Measurements from ENCODE around the gene GRHL1. TPM values are rescaled to one million over a fixed set of nuclear protein-coding genes. Genes with fewer than 3 reads are reported as not detected.

Gene GRHL1
- total RNA-seq, 1 experiment from 2014 or later, result 2.5 TPM

GRCh38 chr2:9988320-9988719 lies 36.8 kb downstream of the GRHL1 start:
- no peak overlapping the region for H2BK120ac ChIP-seq (ENCODE audit: low read depth, low read length, poor library complexity, severe bottlenecking)
- H3K9me3 ChIP-seq (ENCODE audit: control insufficient read depth, low read depth, low read length), result no peaks in the 10 kb centered on the region
- H3K23ac ChIP-seq (ENCODE audit: insufficient read length, low read depth, low read length), result no peak overlapping the region
- H4K8ac ChIP-seq (replicated peaks; ENCODE audit: insufficient read length, low read depth, low read length), result no peak overlapping the region
- no peak overlapping the region for H4K91ac ChIP-seq (ENCODE audit: insufficient read length, low read depth, low read length)
- Mint-ChIP-seq H3K4me1 (peaks cover 6% of the 10 kb centered on the region in 2 experiments; a peak in 3 of 4 replicates), H3K36me3 (ENCODE audit: insufficient read depth in 1 of 3, low read depth in 3 of 3) (no peaks in the 10 kb centered on the region), H3K27me3 (ENCODE audit: low read depth) (no peaks in the 10 kb centered on the region), H3K27ac (no peak overlapping the region), H3K9me3 (no peaks in the 10 kb centered on the region), H3K4me3 (no peak overlapping the region)
- no peak for DNase-seq
- H2BK12ac ChIP-seq (ENCODE audit: insufficient read length, low read depth, low read length), result no peak overlapping the region
- H3K18ac ChIP-seq (ENCODE audit: insufficient read length, low read depth, low read length), result no peak overlapping the region
- no peaks in the 10 kb centered on the region for H3K27me3 ChIP-seq (ENCODE audit: insufficient read depth, low read length)
- H3T11ph ChIP-seq (ENCODE audit: low read length), result no peak overlapping the region
- no peak overlapping the region for H2AFZ ChIP-seq (ENCODE audit: low read length)
- H2AK5ac ChIP-seq (ENCODE audit: insufficient read length, low read length), result no peak overlapping the region
- no peak overlapping the region for H4K5ac ChIP-seq (ENCODE audit: insufficient read length, low read depth, low read length)
- WGBS (ENCODE audit: extremely low coverage, insufficient read length, low lambda C conversion rate), result no CpG with 5 or more reads among the region's 5 CpGs
- H2BK15ac ChIP-seq (ENCODE audit: low read depth, low read length), result no peak overlapping the region
- no peak overlapping the region for H3K4ac ChIP-seq (ENCODE audit: low read depth, low read length)
- H3K9ac ChIP-seq (ENCODE audit: extremely low read depth, insufficient read length, low read length), result no peak overlapping the region
- TF ChIP-seq, protein P1, sequence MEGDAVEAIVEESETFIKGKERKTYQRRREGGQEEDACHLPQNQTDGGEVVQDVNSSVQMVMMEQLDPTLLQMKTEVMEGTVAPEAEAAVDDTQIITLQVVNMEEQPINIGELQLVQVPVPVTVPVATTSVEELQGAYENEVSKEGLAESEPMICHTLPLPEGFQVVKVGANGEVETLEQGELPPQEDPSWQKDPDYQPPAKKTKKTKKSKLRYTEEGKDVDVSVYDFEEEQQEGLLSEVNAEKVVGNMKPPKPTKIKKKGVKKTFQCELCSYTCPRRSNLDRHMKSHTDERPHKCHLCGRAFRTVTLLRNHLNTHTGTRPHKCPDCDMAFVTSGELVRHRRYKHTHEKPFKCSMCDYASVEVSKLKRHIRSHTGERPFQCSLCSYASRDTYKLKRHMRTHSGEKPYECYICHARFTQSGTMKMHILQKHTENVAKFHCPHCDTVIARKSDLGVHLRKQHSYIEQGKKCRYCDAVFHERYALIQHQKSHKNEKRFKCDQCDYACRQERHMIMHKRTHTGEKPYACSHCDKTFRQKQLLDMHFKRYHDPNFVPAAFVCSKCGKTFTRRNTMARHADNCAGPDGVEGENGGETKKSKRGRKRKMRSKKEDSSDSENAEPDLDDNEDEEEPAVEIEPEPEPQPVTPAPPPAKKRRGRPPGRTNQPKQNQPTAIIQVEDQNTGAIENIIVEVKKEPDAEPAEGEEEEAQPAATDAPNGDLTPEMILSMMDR (conservative IDR thresholded peaks at IDR 0.05), result no peak
- H2BK20ac ChIP-seq (ENCODE audit: low read depth, low read length, poor library complexity, severe bottlenecking), result no peak overlapping the region
- H4K20me1 ChIP-seq (ENCODE audit: control insufficient read depth, insufficient read depth, insufficient read length), result no peaks in the 10 kb centered on the region
- H3K79me2 ChIP-seq (ENCODE audit: insufficient read depth, low read length), result no peaks in the 10 kb centered on the region
- H3K23me2 ChIP-seq (ENCODE audit: insufficient read length, low read depth, low read length, poor library complexity, severe bottlenecking), result no peaks in the 10 kb centered on the region
- no peak overlapping the region for H3K56ac ChIP-seq (ENCODE audit: insufficient read length, low read depth, low read length)
- no peaks in the 10 kb centered on the region for H3K4me1 ChIP-seq (ENCODE audit: insufficient read depth, low read length)
- no peak overlapping the region for H3K14ac ChIP-seq (ENCODE audit: insufficient read depth, low read length)
- H3K79me1 ChIP-seq (ENCODE audit: insufficient read depth, low read depth, low read length, poor library complexity, severe bottlenecking), result no peaks in the 10 kb centered on the region
- H3K27ac ChIP-seq (ENCODE audit: insufficient read length, low read depth, low read length), result no peak overlapping the region
- no peak overlapping the region for H3K4me2 ChIP-seq (ENCODE audit: insufficient read depth, insufficient read length, low read length)
- H2BK5ac ChIP-seq (ENCODE audit: insufficient read length, low read length), result no peak overlapping the region
